Uterus (tissue), 4 donors: ENCODE measurements around the gene ARHGAP5. TPM values are rescaled to one million over a fixed set of nuclear protein-coding genes. Genes with fewer than 3 reads are reported as not detected.

ENCODE experiments used
- DNase-seq, 2 donors: peaks; one replicate each; pipeline ENCODE4 v3.0.0-alpha.2; 2019 to 2020
- H3K27ac ChIP-seq, 2 donors: fragments of 200-600 bp; sonication (generic); 1 replicate in 1 of 2; 2 replicates in 1 of 2; pipeline ENCODE4 v1.5.1; 2016 to 2018
- H3K27me3 ChIP-seq, 2 donors: fragments of 200-600 bp; sonication (generic); one replicate each; pipeline ENCODE4 v1.5.1; 2018 to 2019; ENCODE audit warnings: control low read depth in 1 of 2
- H3K36me3 ChIP-seq, 2 donors: fragments of 200-600 bp; sonication (generic); one replicate each; pipeline ENCODE4 v1.5.1; 2019; ENCODE audit warnings: control low read depth in 1 of 2
- H3K4me1 ChIP-seq, 2 donors: fragments of 200-600 bp; sonication (generic); one replicate each; pipeline ENCODE4 v1.5.1; 2018 to 2019; ENCODE audit warnings: control low read depth in 1 of 2
- H3K4me3 ChIP-seq, 2 donors: fragments of 200-600 bp; sonication (generic); 1 replicate in 1 of 2; 2 replicates in 1 of 2; pipeline ENCODE4 v1.5.1; 2018 to 2019; ENCODE audit warnings: mild to moderate bottlenecking in 1 of 2
- H3K9me3 ChIP-seq, 2 donors: fragments of 200-600 bp; sonication (generic); one replicate each; pipeline ENCODE4 v1.5.1; 2019; ENCODE audit warnings: control low read depth in 1 of 2
- POLR2A ChIP-seq, 2 donors: fragments of 450-650 bp; IDR thresholded peaks; one replicate each; pipeline ENCODE4 v1.6.1; 2016; ENCODE audit warnings: antibody characterized with exemption in 2 of 2, mild to moderate bottlenecking in 1 of 2, moderate library complexity in 1 of 2
- intact Hi-C: fragments of 100-400 bp; cut with DNase I; formaldehyde crosslinking; loops from one replicate; pipeline ENCODE4 v1.15.1; 2023; ENCODE audit warnings: low total_unique reads
- total RNA-seq, 4 donors: library from RNA; depleted of rRNA in 3 of 4; stranded (reverse); fragments of >200 nt in 3 of 4; gene quantifications; one replicate each; pipeline versions ENCODE4 v1.1.0 to v1.2.4, GENCODE V29; 2014 to 2023
- TF ChIP-seq, protein P1 (sequence below), 4 experiments: fragments of 200-600 bp in 2 of 4; fragments of 450-650 bp in 2 of 4; sonication (generic) in 2 of 4; IDR thresholded peaks; one replicate each; pipeline ENCODE4 v1.5.1; 2016 to 2019; ENCODE audit warnings: antibody characterized with exemption in 4 of 4, mild to moderate bottlenecking in 2 of 4, moderate library complexity in 1 of 4
- donor health status: DM: yes; HTN: yes; CAD: no.

ARHGAP5 gene
- total RNA-seq, 4 donors from 2014 or later: 83.8 to 298 (median 159) TPM

DNA sequence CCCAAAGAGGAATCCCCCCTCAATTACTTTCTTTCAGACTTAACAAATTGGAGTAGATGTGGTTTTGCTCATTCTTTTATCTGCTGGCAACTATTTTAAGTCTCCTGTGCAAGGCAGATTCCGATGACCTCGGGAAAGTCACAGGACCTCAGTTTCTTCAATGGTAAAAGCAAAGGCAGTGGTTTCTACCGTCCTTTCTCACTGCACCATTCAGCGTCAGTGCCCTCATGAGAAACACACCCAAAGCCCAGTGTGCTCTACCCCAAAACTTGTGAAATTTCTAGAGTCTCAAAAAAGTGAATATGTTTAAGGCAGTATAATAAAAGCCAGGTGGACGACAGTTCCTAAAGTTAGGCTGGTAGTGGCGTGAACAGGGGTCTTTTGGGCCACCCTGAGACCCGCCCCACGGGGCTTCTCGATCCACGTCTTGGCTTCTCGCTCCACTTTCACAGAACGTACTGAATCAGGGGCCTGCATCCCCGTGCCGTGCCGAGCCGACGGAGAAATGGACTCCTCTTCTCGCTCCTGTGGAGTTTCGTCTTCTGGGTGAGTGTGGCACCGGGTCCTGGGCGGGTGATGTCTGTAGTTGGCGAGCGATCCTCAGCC, 1.3 kb upstream of the ARHGAP5 start:
- no peak for DNase-seq
- Histone ChIP-seq H3K9me3 (no peaks in the 10 kb centered on the region), H3K36me3 (no peaks in the 10 kb centered on the region), H3K4me1 (peaks cover 0 to 6% of the 10 kb centered on the region in 2 donors), H3K4me3 (peak overlapping the region; percentile 53 to 71), H3K27ac (peak overlapping the region; percentile 97 to 98), H3K27me3 (no peaks in the 10 kb centered on the region)
- intact Hi-C loops: loop anchor here (2.0 to 10.0 kb wide), 2 partner anchors 127 to 179 kb away; partner anchors contain the start of genes RNU6-7 and RNU6-8
- TF ChIP-seq, protein P1, sequence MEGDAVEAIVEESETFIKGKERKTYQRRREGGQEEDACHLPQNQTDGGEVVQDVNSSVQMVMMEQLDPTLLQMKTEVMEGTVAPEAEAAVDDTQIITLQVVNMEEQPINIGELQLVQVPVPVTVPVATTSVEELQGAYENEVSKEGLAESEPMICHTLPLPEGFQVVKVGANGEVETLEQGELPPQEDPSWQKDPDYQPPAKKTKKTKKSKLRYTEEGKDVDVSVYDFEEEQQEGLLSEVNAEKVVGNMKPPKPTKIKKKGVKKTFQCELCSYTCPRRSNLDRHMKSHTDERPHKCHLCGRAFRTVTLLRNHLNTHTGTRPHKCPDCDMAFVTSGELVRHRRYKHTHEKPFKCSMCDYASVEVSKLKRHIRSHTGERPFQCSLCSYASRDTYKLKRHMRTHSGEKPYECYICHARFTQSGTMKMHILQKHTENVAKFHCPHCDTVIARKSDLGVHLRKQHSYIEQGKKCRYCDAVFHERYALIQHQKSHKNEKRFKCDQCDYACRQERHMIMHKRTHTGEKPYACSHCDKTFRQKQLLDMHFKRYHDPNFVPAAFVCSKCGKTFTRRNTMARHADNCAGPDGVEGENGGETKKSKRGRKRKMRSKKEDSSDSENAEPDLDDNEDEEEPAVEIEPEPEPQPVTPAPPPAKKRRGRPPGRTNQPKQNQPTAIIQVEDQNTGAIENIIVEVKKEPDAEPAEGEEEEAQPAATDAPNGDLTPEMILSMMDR (IDR thresholded peaks at IDR 0.05): no peak
- TF ChIP-seq POLR2A (IDR thresholded peaks at IDR 0.05): no peak

DNA sequence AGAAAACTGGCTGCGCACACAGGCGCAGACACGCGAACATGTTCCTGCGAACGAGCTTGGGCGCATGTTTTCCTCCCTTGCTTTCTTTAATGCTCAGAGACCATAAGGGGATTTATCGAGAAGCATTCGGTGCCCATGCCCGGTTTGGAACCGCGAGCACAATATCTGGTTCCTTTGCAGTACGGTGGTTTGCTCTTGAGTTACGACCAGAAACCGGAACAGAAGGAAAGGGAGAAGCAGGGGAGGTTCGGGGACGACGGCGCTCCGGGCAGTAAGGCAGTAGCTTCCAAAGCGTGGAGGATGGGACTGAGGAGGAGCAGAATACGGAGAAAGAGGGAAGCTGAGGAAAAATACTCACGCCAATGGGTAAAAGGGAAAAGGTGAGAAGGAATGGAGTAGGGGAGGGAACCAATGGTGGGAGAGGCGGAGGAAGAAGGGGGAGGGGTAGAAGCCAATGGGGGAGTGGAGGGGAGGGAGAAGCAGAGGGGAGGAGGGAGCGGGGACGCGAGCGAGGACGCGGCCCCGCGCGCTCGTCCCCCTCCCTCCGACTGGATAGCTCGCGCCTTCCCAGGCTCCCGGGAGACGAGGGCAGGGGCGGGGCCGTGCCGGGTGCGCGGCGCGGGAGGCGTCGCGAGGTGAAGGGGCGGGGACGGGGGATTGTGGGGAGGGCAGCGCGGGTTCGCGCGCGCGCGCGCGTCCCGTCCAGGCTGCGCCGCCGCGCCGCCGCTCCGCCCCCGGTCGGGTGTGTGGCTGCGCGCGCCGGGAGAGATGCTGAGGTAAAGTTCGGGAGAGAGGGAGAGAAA, 625 bp upstream of the ARHGAP5 start:
- TF ChIP-seq, protein P1 (IDR thresholded peaks at IDR 0.05): no peak
- peak; percentile 60 to 72 for TF ChIP-seq POLR2A (IDR thresholded peaks at IDR 0.05)
- no peaks in the 10 kb centered on the region for H3K27me3 ChIP-seq
- H3K27ac ChIP-seq: peak overlapping the region; percentile 97 to 98
- DNase-seq: peak; percentile 95 to 97
- H3K4me3 ChIP-seq: peak overlapping the region; percentile 65 to 71
- H3K36me3 ChIP-seq: no peaks in the 10 kb centered on the region
- peaks cover 0 to 6% of the 10 kb centered on the region in 2 donors for H3K4me1 ChIP-seq
- intact Hi-C loops: loop anchor here (2.0 to 10.0 kb wide), 2 partner anchors 126 to 178 kb away; partner anchors contain the start of genes RNU6-7 and RNU6-8
- no peaks in the 10 kb centered on the region for H3K9me3 ChIP-seq

DNA sequence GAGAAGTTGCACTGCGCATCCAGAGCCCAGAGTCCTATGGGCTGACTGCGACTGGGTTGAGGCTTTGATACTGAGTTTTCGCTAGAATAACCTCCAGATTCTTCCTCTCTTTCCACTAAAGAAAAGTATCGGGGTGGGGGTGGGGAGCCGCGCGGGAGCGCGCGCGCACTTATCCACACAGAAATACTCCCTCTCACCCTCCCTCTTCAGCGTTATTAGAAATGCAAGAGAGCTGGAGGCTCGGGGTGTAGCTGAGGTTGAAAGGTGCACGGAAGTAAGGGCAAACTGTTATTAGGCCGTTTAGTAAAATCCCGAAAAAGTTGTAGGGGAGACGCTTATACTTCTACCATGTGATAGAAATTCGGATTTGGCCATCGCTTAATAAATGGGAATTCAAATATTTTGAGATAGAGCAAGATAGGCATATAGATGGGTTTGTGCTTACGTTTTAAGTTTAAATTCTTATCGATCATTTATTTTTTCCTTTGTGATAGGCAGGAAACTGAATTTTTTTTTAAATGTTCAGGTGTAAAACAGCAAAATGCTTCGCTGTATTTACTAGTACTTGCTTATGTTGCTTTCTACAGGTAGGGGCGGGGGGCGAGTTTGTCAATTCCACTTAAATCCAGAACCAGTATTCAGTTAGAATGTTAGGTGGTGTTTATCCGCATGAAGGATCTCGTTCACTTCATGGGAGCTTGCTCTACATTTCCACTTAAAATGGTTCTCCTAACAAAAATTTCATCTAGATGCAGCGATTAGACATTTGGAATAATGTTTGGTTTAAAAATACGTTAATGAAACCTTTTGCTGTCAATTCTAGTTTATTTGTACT, 1.1 kb downstream of the ARHGAP5 start:
- no peaks in the 10 kb centered on the region for H3K27me3 ChIP-seq
- peaks cover 0 to 6% of the 10 kb centered on the region in 2 donors for H3K4me1 ChIP-seq
- peak; percentile 29 to 44 for DNase-seq
- intact Hi-C loops: loop anchor here (10.0 kb wide), 1 partner anchor 177 kb away; no protein-coding TSS in a partner anchor
- no peaks in the 10 kb centered on the region for H3K9me3 ChIP-seq
- peak overlapping the region; percentile 97 to 98 for H3K27ac ChIP-seq
- no peaks in the 10 kb centered on the region for H3K36me3 ChIP-seq
- TF ChIP-seq POLR2A (IDR thresholded peaks at IDR 0.05): no peak
- TF ChIP-seq, protein P1 (IDR thresholded peaks at IDR 0.05): no peak
- H3K4me3 ChIP-seq: peak overlapping the region; percentile 65 to 71

DNA sequence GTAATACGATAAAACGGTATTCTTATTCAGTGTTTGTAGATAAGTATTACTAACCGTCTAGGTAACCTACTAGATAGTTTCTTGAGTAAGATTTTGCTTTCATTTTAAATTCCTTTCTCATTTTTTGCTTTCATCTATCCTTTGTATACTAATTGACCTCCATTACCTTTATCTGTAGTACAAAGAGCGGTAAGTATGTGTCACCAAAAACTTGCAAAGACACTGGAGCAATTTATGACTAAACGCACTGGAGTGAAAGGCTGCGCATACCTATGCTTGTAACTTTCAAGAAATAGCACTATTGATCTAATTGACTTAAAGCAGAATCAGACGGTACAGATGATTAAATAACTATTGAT, 1.7 kb downstream of the ARHGAP5 start:
- no peak for DNase-seq
- TF ChIP-seq POLR2A (IDR thresholded peaks at IDR 0.05): no peak
- TF ChIP-seq, protein P1 (IDR thresholded peaks at IDR 0.05): no peak
- H3K4me3 ChIP-seq: peak overlapping the region; percentile 65 to 71
- H3K27ac ChIP-seq: peak overlapping the region in 1 of 2 donors; percentile 97
- no peaks in the 10 kb centered on the region for H3K27me3 ChIP-seq
- H3K36me3 ChIP-seq: no peaks in the 10 kb centered on the region
- intact Hi-C loops: loop anchor here (10.0 kb wide), 1 partner anchor 176 kb away; no protein-coding TSS in a partner anchor
- H3K4me1 ChIP-seq: peaks cover 0 to 6% of the 10 kb centered on the region in 2 donors
- H3K9me3 ChIP-seq: no peaks in the 10 kb centered on the region
